Adipose tissue (tissue), 3 donors: ENCODE measurements around the gene CSMD2. TPM values are rescaled to one million over a fixed set of nuclear protein-coding genes. Genes with fewer than 3 reads are reported as not detected.

ENCODE experiments used
- H3K27ac ChIP-seq: one replicate; pipeline ENCODE4 v1.5.1; 2013; ENCODE audit warnings: low read depth, low read length
- WGBS, 3 donors: extraction: QIAGEN DNeasy Blood & Tissue Kit; methylation state at CpG; one replicate each; pipeline ENCODE4 v1.1.7; 2013; 5-methylcytosine and 5-hydroxymethylcytosine counted together
- polyA plus RNA-seq, 3 donors: library from polyadenylated mRNA; stranded (reverse); fragments of 200-250 nt; gene quantifications; one replicate each; pipeline ENCODE4 v1.2.3, GENCODE V29; 2013
- donor health status: healthy with polysubstance abuse.
- donor health status: Bipolar disorder and iron deficiency.
- donor health status: healthy.

Gene CSMD2
- polyA plus RNA-seq, 3 donors, result under 0.01 to 0.21 (median 0.07) TPM

DNA sequence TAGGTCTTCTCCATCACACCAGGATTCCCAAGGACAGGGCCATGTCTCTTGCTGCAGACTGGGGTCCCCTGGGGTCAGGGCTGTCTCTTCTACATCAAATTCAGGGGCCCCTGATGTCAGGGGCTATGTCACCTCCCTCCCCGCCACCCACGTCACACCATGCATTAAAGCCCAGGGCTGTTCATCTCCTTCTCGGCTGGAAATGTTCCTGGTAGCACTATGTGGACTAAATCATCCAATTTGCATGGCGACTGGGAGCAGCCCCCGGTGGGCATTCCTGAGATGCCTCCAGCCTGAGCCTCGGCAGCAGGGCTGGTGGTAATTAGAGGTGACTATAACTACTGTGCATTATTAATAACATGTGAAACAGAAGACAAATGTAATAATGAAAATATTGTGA lies 452.8 kb downstream of the CSMD2 start:
- 45 to 58% (median 56%) methylated on average over 6 of the region's 6 CpGs for WGBS, 3 donors
- no peak overlapping the region for H3K27ac ChIP-seq

DNA sequence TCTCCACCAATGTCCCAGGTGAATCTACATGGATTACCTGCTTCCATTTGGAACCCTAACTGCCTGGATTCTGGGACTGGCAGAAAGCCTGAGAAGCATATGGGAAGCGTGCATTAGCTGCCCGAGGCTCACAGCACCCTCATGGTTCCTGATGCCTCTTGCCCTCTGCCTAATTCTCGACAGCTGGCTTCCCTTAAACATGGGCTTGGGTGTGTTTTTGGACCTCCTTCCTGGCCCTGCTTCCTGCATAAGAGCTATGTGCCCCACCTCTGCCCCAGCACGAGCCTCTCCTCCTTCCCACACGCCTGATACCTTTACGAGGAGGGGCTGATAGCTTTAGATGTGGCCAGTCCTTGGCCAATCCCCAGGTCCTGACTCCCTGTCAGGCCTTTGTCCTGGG lies 453.5 kb downstream of the CSMD2 start:
- WGBS, 3 donors, result 32 to 61% (median 49%) methylated on average over 6 of the region's 6 CpGs
- H3K27ac ChIP-seq, result no peak overlapping the region

DNA sequence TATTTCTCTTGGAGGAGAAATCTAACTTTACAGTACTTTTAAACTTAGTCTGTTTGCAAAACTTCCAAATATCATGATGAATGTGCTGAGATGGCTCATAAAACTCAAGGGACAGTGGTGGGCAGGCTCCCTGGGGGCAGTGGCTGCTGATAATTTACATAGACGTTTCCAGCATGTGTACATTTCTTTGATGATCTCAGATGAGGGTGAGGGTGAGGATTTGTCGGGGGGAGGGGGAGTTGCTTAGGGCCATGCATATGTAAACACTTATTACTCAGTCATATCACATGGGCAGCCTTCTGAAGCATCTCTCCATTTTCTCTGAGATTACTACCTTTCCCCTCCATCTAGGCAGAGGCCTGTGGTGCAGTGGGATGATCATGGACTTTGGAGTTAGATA lies 454.1 kb downstream of the CSMD2 start:
- 24 to 52% (median 50%) methylated on average over 2 of the region's 2 CpGs for WGBS, 3 donors
- H3K27ac ChIP-seq, result no peak overlapping the region

DNA sequence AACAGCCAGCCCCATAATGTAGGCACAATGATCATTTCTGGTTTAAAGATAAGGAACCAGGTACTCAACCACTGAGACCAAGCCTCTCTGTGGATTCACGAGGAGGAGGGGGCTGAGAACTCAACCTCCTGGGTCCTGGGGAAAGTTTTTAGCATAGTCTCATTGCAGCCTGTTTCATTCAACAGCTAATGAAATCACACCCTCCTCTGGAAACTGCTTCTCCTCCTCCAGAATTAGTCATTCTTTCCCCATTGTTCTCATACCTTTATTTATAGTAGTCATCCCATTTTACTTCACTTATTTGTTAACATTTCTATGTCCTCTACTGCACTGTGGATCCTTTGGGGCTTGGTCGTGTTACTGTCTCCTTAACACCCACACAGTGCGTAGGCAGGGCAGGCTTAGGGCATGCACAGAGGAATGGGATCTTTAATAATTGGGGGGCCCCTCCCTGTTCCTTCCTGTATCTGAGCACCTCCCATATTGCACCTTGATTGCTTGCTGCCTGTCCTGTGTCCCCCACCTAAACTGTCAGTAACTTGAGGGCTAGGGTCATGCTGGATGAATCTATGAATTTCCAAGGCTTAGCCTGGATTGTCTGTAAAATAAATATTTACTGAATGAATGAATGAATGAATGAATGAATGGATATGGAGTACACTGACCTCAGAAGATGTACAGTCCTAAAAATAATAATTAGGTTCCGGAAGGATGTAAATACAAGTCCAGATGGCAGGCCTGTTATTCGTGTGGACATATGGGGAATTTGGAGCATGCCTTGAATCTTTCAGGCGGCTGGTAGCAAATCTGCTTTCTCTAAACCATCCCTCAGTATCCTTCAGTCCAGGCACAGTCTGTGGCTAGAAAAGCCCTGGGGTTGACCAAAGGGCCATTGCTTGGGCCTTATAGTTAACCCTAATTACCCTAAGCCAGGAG lies 455.0 kb downstream of the CSMD2 start:
- no peak overlapping the region for H3K27ac ChIP-seq
- 74 to 77% (median 74%) methylated on average over 6 of the region's 6 CpGs for WGBS, 3 donors

DNA sequence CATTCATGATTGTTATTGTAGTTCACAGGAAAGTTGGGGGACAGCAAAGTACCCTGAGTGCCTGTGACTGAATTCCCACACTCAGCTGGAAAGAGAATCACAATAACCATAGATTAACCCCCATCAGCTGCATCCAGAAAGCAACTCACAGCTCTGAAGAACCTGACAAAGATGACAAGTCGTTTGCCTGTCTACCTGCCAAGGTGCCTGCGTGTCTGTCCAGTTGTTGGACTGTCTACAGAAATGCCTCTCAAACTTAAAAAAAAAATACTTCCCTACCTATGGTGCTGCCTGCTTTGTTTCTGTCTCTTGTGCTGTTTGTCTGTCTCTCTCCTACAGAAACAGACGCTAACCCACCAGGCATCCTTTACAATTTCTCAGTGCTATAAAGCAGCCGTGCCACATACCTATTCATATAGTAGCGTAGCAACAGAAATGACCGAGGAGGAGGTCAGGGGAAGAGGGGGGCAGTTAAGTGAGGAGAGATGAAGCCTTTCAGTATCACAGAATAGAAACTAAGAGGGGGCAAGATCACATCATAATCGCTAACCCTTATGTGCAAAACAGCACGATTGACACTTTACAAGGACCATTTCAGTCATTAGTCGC lies 455.8 kb downstream of the CSMD2 start:
- 68 to 86% (median 85%) methylated on average over 9 of the region's 9 CpGs for WGBS, 3 donors
- no peak overlapping the region for H3K27ac ChIP-seq

DNA sequence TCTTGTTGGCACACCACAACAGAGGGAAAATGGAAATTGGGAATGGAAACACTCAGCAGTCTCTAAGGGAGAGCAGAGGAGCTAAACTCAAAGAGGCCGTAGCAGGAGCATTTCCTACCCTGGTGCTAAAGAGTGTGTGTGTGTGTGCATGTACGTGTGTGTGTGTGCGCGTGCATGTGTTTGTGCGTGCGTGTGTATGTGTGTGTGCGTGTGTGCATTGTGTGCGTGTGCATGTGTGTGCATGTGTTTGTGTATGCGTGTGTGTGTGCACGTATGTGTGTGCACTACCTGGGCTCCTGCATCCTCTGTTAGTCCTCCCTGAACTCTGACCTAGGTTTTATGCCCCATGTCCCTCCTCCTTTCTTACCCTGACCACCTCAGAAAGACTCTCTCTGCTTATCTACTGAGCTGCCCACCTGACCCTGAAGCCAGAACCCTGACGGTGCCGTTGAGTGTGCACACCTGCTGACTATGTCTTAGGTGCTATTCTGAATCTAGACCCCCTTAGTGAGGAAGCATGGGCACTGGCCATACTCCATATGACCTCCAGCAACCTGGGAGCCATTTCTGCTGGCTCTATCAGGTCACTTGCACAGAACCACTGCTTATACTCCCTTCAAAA lies 458.3 kb downstream of the CSMD2 start:
- WGBS, 3 donors, result 83 to 90% (median 84%) methylated on average over 12 of the region's 12 CpGs
- no peak overlapping the region for H3K27ac ChIP-seq

DNA sequence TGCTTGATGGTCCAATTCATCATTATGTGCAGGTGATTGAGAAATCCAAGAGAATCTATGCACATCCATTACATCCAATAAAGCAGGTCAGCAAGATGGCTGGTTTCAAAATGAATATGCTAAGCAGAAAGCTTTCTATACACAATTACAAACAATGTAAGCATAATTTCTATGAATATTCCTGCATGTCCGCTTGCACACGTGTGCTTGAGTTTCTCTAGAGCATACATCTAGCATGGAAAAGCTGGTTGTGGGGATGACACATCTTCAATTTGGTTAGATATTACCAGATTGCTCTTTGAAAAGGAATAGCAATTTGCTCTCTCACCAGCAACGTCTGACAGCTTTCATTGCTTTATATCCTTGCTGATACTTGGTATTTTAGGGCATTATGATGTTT lies 461.6 kb downstream of the CSMD2 start:
- H3K27ac ChIP-seq, result no peak overlapping the region
- 75 to 80% (median 80%) methylated on average over 3 of the region's 3 CpGs for WGBS, 3 donors

DNA sequence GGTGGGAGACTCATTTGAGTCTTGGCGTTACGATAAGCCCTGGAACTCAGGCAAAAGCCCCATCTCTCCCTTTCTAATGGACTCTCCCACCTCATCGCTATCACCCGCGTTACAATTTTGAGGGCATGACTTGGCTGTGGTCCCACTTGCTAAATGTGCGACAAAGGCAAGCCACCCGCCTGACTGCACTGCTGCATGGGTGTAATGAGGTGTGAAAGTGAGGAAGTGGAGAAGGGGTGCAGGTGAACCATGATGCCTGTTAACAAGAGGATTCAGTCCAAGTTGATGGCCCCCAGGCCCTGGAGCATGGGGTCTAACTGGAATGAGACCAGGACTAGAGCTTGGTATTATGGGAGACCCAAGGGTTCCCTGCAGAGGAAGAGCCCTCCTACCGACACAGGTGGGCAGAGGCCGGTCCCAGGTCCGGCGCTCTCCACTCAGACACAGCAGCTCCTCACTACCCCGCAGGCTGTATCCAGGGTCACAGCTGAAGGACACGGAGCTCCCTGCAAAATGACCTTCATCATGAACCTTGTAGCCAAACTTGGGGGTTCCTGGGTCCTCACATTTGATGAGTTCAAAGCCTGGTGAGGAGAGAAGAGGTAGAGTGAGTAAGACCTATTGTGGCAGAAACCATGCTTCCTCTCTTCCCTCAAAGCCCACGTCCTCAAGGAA lies 466.5 kb downstream of the CSMD2 start:
- no peak overlapping the region for H3K27ac ChIP-seq
- 84 to 86% (median 86%) methylated on average over 14 of the region's 14 CpGs for WGBS, 3 donors

DNA sequence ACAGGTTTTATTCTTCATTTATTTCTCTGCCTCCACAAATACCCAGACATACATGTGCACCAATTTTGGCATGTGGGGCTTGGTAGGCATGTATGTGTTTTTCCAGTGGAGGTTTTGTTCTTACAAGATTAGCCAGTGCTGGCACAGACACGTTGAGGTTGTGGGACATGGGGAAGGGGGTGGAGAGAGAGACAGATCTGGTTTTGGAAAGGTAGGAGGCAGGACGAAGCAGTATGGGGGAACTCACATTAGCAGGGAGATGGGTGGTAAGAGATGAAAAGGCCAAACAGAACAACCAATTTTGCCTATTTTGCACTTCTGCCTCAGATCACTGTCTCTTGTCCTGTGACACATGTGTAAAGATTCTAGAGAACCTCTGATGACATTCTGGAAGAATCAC lies 467.2 kb downstream of the CSMD2 start:
- WGBS, 3 donors, result 58 to 76% (median 69%) methylated on average over 2 of the region's 2 CpGs
- H3K27ac ChIP-seq, result no peak overlapping the region

DNA sequence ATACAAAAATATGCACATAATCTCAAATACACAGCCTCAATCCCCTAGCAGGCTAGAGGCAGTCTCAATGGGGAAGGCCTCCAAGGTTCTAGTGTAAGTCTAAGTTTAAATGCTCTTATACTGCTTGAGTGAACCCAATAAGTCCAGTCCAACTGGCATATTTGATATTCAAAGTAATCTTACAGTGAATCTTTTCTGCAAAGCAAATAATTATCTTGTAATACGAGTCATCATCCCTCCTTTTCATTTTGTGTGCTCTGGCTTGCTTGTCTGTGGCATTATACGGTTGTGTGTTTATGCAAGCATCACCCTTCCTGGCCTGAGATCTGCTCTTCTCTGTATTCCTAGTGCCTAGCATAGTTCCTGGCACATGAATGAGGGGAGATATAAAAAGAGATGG lies 468.1 kb downstream of the CSMD2 start:
- H3K27ac ChIP-seq, result no peak overlapping the region
- WGBS, 3 donors, result 55 to 77% (median 76%) methylated on average over 2 of the region's 2 CpGs

DNA sequence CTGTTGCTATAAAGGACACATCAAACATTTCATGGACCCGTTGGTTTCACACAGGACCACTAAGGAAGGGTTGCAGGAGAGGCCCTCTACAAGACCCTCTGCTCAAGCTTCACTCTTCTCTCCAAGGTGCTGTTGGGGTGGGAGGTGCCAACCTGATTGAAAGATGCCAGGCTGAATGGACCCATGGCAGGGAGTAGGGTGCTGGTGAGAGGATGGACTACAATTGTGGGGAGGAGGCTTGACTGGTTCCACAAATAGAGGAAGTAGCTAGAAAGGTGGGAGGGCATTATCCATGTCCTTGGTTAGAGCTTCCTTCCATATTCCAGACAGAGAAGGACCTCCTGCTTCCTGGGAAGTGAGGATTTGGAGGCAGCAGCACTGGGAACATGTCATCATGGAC lies 468.7 kb downstream of the CSMD2 start:
- 65 to 83% (median 73%) methylated on average over 1 of the region's 1 CpG for WGBS, 3 donors
- no peak overlapping the region for H3K27ac ChIP-seq

DNA sequence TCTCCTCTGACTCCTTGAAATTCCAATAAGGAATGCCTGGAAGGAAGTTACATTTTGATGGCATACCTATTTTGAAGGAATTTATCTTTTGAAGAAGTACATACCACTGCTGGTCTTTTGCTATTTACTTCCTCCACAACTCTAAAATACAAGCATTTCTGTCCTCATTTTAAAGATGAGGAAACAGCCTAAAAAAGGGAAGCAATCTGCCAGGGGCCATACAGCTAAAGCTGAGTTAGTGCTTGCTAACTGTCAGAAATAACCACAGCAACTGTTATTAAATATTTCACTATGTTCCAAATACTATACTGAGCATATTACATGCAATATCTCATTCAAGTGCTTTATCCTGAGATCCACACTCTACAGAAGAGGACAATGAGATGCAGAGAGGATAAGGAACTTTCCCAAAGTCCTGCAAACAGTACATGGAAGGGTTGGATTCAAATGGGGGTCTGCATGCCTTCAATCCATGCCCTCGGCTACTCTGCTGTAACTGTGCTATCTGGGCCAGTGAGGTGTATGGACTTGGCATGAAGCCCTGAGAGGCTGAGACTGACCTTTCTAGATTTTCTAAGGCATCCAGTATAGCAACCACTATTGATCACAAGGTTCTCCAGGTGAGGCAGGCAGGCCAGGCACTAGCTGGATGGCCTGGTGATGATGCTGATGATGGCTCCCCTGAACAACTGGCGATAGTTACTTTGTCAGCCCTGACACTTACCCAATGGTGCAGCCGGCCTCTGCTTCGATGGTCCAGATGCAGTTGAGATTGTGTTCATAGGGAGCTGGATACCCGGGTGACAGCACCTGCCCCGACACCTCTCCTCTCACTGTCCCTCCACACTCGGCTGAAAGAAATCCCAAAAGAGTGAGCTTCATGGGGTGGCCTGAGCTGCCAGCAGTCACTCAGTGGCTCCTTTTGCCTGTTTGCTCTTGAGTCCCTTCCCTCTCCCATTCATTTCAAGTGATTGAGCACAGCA lies 472.5 kb downstream of the CSMD2 start:
- 79 to 94% (median 91%) methylated on average over 7 of the region's 7 CpGs for WGBS, 3 donors
- no peak overlapping the region for H3K27ac ChIP-seq

DNA sequence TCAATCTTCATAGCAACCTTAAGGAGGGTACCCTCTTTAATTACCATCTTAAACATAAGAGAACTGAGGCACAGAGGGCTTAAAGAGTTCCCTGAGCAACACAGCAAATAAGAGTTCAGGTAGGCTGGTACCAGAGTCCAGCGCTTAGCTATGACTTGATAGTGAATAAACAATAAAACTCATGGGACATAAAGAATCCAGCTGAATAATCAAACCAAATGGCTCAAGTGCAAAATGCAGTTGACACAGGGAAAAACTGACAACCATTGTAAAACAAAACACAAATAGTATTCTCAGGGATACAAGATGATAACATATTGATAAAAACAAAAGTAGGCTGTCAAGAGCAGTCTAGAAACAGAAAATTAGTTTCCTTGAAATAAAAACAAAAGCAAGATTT lies 478.0 kb downstream of the CSMD2 start:
- H3K27ac ChIP-seq, result no peak overlapping the region
- WGBS, 3 donors, result 81 to 95% (median 84%) methylated on average over 1 of the region's 1 CpG

DNA sequence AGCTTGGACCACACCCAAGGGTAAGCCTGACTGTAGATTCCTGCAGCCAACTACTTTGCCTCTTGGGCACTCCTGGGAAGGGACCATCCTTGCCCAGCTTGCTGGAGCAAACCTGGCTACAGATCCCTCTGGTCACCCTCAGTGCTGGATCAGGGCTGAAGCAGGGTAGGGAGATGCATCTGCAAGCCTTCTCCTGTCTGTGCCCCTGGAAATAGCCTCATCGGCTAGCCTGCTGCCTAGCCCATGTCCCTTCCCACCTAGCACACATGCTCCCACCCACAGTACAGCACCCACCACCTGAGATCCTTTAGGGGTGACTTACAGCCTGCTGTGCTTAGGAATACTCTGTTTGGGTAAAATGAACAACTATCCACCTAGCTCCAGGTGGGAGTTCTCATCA lies 478.5 kb downstream of the CSMD2 start:
- 79 to 93% (median 87%) methylated on average over 1 of the region's 1 CpG for WGBS, 3 donors
- H3K27ac ChIP-seq, result no peak overlapping the region

DNA sequence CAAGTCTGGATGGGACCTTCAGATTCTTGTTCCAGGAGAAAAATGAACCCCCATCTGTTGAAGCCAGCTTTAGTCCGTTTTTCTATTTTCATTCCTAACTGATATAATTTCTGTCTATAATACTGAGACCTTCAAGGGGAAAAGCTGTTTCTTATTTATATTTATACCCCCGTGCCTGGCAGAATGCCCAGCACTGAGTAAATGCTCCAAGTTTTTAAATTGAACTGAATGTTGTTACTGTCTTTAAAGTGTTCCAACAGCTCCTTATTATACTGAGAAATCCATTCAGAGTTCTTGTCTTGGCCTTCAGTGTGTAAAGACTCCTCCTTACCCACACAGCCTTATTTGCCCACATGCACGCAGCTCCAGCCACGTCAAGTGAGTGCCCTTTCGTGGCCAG lies 479.8 kb downstream of the CSMD2 start:
- no peak overlapping the region for H3K27ac ChIP-seq
- WGBS, 3 donors, result 45 to 64% (median 54%) methylated on average over 5 of the region's 5 CpGs

DNA sequence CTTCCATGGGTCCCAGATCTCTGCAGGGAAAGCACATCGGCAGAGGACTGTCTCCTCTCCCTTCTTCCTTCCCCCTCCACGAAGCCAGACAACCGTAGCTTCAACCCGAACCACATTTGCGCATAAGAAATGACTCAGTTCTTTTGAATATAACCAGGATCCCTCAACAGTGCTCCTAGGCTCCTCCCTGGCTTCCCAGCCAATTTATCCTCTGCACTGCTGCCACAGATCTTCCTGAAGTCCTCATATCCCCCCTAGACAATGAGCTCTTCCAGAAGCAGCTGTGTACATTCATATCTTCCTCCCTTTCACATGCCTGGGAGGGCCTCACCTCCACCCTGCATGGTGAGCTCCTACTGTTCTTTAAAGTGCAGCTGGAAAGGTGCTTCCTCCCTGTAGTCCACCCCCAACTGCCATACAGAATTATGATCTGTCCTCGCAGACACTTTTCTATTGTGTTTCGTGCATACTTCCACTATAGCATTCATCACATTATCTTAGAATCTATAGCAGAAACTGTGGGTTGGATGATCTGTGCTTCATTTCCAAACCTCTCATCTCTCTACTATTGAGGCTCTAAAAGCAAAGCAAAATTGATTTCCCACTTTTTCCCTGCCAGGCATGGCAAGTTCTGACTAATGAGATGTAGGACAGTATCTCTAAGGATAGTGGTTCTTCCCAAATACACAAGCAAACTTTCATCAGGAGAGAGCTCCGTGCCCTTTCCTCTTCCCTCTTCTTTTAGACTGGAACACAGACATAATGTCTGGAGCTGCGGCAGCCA lies 480.4 kb downstream of the CSMD2 start:
- H3K27ac ChIP-seq, result no peak overlapping the region
- 65 to 71% (median 70%) methylated on average over 9 of the region's 9 CpGs for WGBS, 3 donors

DNA sequence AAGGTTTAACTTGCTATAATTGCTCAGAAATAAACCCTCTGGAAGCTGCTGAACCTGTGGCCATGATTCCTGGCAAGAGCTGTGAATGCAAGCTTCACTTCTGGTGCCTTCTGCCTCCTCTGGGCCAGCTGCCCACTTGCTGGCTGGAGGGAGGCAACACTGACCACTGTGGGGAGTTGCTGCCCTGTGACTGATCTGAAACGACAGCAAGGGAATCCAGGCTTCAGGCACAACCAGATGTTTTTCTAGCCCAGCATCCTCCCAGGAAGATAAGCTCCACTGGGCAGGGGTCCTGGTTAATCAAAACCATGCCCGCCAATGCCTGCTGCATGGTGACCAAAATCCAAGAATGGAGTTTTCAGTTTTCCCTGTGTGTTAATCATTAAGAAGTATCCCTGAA lies 481.1 kb downstream of the CSMD2 start:
- H3K27ac ChIP-seq, result no peak overlapping the region
- 26 to 51% (median 47%) methylated on average over 2 of the region's 2 CpGs for WGBS, 3 donors
